ENCODE data around the gene SERPINA3.

GRCh38 chr14:94582851-94583250 is 29.3 kb upstream of the SERPINA3 start:
- TF ChIP-seq CTCF (IDR thresholded peaks at IDR 0.05) (no peak), POLR2A (IDR thresholded peaks at IDR 0.05) (no peak)
